Heart right ventricle (tissue), 16 donors: Measurements from ENCODE around the gene RFC3. TPM values are rescaled to one million over a fixed set of nuclear protein-coding genes. Genes with fewer than 3 reads are reported as not detected.
"Not testable (repeated sequence)": the region's sequence is repeated elsewhere in the genome, so short reads cannot be mapped to it uniquely, and the experiment has no call there.

ENCODE experiments used
- ATAC-seq, 8 donors: fragments of 200-7000 bp; cut with Tn5 transposase; one replicate each; pipeline ENCODE4 v1.9.1; 2020; ENCODE audit warnings: mild to moderate bottlenecking in 8 of 8, moderate library complexity in 8 of 8, moderate number of reproducible peaks in 1 of 8
- DNase-seq, 2 donors: peaks; one replicate each; pipeline ENCODE4 v3.0.0-alpha.2; 2020
- H3K27ac ChIP-seq, 10 donors: fragments of 200-600 bp; sonication (generic) in 2 of 10; one replicate each; pipeline versions ENCODE4 v1.5.0 to v1.8.0; 2020 to 2022; ENCODE audit warnings: mild to moderate bottlenecking in 3 of 10
- H3K27me3 ChIP-seq, 7 donors: fragments of 200-600 bp; one replicate each; pipeline ENCODE4 v1.8.0; 2021 to 2022; ENCODE audit warnings: mild to moderate bottlenecking in 2 of 7
- H3K36me3 ChIP-seq, 9 donors: fragments of 200-600 bp; sonication (generic) in 1 of 9; one replicate each; pipeline versions ENCODE4 v1.5.0 to v1.8.0; 2020 to 2022; ENCODE audit warnings: mild to moderate bottlenecking in 2 of 9
- H3K4me1 ChIP-seq, 9 donors: fragments of 200-600 bp; sonication (generic) in 1 of 9; one replicate each; pipeline versions ENCODE4 v1.5.0 to v1.8.0; 2020 to 2022; ENCODE audit warnings: mild to moderate bottlenecking in 4 of 9
- H3K4me3 ChIP-seq, 10 donors: fragments of 200-600 bp; sonication (generic) in 2 of 10; one replicate each; pipeline versions ENCODE4 v1.5.0 to v1.8.0; 2020 to 2022; ENCODE audit warnings: mild to moderate bottlenecking in 7 of 10, moderate library complexity in 2 of 10
- H3K9me3 ChIP-seq, 11 donors: fragments of 200-600 bp in 10 of 11; sonication (generic) in 2 of 11; one replicate each; pipeline versions ENCODE4 v1.5.0 to v1.8.0; 2013 to 2022; ENCODE audit warnings: mild to moderate bottlenecking in 2 of 11, control low read depth in 1 of 11, moderate library complexity in 1 of 11
- CTCF ChIP-seq, 9 donors: fragments of 200-600 bp; sonication (generic) in 2 of 9; IDR thresholded peaks; one replicate each; pipeline versions ENCODE4 v1.5.0 to v1.8.0; 2021 to 2022; ENCODE audit warnings: antibody characterized with exemption in 9 of 9, mild to moderate bottlenecking in 5 of 9, moderate library complexity in 1 of 9
- WGBS, 2 donors: extraction: QIAGEN DNeasy Blood & Tissue Kit; methylation state at CpG; one replicate each; pipeline ENCODE4 v1.1.7; 2013; ENCODE audit warnings: inconsistent platforms in 1 of 2; 5-methylcytosine and 5-hydroxymethylcytosine counted together
- intact Hi-C, 10 donors: fragments of 100-400 bp; cut with DNase I; formaldehyde crosslinking; loops; one replicate each; pipeline versions ENCODE4 v1.11.1 to v1.14.2; 2022
- polyA plus RNA-seq, 2 donors: library from polyadenylated mRNA; stranded (reverse); fragments of 200-250 nt; gene quantifications; one replicate each; pipeline ENCODE4 v1.2.3, GENCODE V29; 2013
- total RNA-seq, 10 donors: library from RNA; stranded (reverse); fragmentation: NEBNext Ultra II Directional in 3 of 10; extraction: Animal tissue kit (Norgen Biotek cat#: 25700) in 3 of 10; gene quantifications; one replicate each; pipeline versions ENCODE4 v1.2.1 to v1.2.4, GENCODE V29; 2021 to 2023
- donor health status: Arrhythmogenic right ventricular cardiomyopathy.
- donor health status: ischemic (EF 13 %, LVEDD 7.1; RV severe dilation, severe dysfunction).
- donor health status: healthy with polysubstance abuse.
- donor health status: DM: no; HTN: yes; CAD: no.
- donor health status: DM: no; HTN: no; CAD: no.
- donor health status: ischemic (EF 25% LVEDD 6.9; RV normal size, moderate dysfunction).
- donor health status: ischemic (EF 25% LVEDD 5.7; RV mildly dilated, moderate dysfunction).
- donor health status: healthy.
- donor health status: DM: yes; HTN: yes; CAD: no.
- donor health status: Ischemic cardiomyopathy.
- donor health status: ischemic (EF 35%, LVEDD 5.7; RV mildly dilated, moderate dysfunction).
- donor health status: nonischemic (EF 11% LVEDD 7.7; RV severe dilation, severe dysfunction).
- donor health status: DM: yes; HTN: yes; CAD: no.
- donor health status: PGD.
- donor health status: ischemic (EF 29% LVEDD 5.4; RV normal size, mild dysfunction).
- donor health status: nonischemic (EF 23%, LVEDD 6.1; RV moderate dilation, normal function).

The RFC3 gene
- total and polyA plus RNA-seq, 12 donors, result 2.5 to 7.0 (median 5.2) TPM

DNA sequence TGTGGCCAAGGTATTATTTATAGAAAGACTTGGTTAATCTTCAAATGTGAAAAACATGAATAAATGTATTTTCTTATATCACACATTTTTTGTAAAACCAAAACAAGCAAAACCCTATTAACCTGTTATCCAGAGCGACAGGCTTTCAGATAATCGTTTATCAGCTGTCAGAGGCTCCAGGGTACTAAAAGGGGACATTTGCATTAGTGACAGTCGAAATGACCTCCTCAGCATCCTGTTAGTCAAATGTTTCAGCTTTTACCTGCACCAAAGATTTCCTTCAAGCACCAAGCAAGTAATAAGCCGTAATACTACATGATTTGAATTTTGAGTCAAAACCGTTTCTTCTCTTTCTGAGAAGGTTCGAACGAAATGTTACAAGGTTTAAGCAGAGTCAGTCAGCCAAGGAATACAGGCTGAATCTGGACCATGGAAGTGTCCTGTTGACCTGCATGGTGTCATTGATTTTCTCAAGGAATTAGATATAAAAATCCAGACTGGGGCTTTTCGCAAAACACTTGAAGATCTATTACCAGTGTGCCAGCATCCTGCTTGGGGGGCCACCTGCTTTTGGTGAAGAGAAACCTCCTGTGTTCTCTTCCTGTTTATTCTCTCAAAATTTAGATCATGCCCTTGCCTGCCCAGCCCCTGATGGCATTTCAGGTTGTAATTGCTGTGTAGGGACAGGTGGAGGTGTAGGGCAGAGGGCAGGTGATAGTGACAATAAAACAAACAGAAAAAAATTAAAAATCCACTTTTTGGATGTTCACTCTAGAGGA, 11.3 kb upstream of the RFC3 start:
- Histone ChIP-seq H3K27me3 (peaks cover 0 to 7% (median 0%) of the 10 kb centered on the region in 7 donors), H3K9me3 (no peaks in the 10 kb centered on the region), H3K36me3 (no peaks in the 10 kb centered on the region), H3K4me3 (no peak overlapping the region), H3K4me1 (no peaks in the 10 kb centered on the region), H3K27ac (no peak overlapping the region)
- intact Hi-C loops, result loop anchor here in 2 of 10 donors (10.0 kb wide), 2 partner anchors 108 to 268 kb away; no protein-coding TSS in a partner anchor
- ATAC-seq (no peak), DNase-seq (no peak)
- no peak for TF ChIP-seq CTCF (IDR thresholded peaks at IDR 0.05)
- WGBS, 2 donors, result 63 to 69% methylated on average over 8 of the region's 8 CpGs

DNA sequence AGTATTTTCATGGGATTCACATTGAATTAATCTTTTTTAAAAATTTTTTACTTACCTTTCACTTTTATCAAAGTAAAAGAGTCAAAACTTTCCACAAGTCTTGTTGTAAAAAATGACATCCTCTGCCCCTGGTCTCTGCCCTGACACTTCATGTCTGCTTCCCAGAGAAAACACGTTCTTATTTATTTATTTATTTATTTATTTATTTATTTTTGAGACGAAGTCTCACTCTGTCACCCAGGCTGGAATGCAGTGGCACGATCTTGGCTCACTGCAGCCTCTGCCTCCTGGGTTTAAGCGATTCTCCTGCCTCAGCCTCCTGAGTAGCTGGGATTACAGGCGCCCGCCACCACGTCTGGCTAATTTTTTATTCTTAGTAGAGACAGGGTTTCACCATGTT, 5.1 kb upstream of the RFC3 start:
- H3K9me3 ChIP-seq, H3K27me3 ChIP-seq, H3K4me3 ChIP-seq, ATAC-seq, intact Hi-C loops, H3K36me3 ChIP-seq, H3K27ac ChIP-seq, H3K4me1 ChIP-seq, DNase-seq: not testable (repeated sequence)
- WGBS, 2 donors, result 86 to 88% methylated on average over 7 of the region's 7 CpGs

GRCh38 chr13:33815011-33815550, 2.9 kb upstream of the RFC3 start:
- intact Hi-C loops, result no loop called here
- Histone ChIP-seq H3K9me3 (no peaks in the 10 kb centered on the region), H3K36me3 (no peaks in the 10 kb centered on the region), H3K4me3 (no peak overlapping the region), H3K4me1 (peaks cover 0 to 18% (median 9%) of the 10 kb centered on the region in 9 donors), H3K27me3 (no peaks in the 10 kb centered on the region), H3K27ac (no peak overlapping the region)
- no peak for TF ChIP-seq CTCF (IDR thresholded peaks at IDR 0.05)
- WGBS, 2 donors, result 78 to 85% methylated on average over 1 of the region's 1 CpG
- ATAC-seq (no peak), DNase-seq (no peak)

DNA sequence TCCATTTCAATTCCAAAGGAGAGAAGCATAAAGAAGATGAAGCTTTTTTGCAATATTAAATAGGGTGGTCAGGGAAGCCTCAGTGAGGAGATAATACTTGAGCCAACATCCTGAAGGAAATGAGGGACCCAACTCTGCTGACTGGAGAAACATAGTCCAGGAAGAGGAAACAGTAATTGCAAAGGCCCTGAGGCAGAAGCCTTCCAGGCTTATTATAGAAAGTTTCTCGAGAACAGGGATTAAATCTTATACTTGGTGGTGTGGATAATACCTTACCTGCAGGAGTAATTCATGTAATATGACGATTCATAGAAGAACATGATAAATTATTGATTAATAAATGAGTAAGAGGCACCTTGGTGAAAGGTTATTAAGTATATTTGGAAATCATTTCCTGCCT, 1.0 kb upstream of the RFC3 start:
- H3K27me3 ChIP-seq, result no peaks in the 10 kb centered on the region
- ATAC-seq (no peak), DNase-seq (no peak)
- intact Hi-C loops, result no loop called here
- peak overlapping the region in 2 of 10 donors; percentile 88 to 89 for H3K4me3 ChIP-seq
- no peak for TF ChIP-seq CTCF (IDR thresholded peaks at IDR 0.05)
- 98 to 99% methylated on average over 2 of the region's 2 CpGs for WGBS, 2 donors
- H3K27ac ChIP-seq, result peak overlapping the region in 1 of 10 donors; percentile 71
- H3K4me1 ChIP-seq, result peaks cover 0 to 18% (median 9%) of the 10 kb centered on the region in 9 donors
- H3K9me3 ChIP-seq, result no peaks in the 10 kb centered on the region
- peaks cover 0 to 11% (median 6%) of the 10 kb centered on the region in 9 donors for H3K36me3 ChIP-seq

- H3K36me3 ChIP-seq, result peaks cover 0 to 15% (median 6%) of the 10 kb centered on the region in 9 donors
- 25 to 27% methylated on average over 5 of the region's 5 CpGs for WGBS, 2 donors
- no peaks in the 10 kb centered on the region for H3K27me3 ChIP-seq
- no peak for TF ChIP-seq CTCF (IDR thresholded peaks at IDR 0.05)
- peak in 5 of 8 donors; percentile 7 to 35 (median 18) for ATAC-seq
- H3K4me1 ChIP-seq, result peaks cover 0 to 18% (median 9%) of the 10 kb centered on the region in 9 donors
- DNase-seq, result no peak
- H3K9me3 ChIP-seq, result no peaks in the 10 kb centered on the region
- H3K4me3 ChIP-seq, result peak overlapping the region; percentile 57 to 93 (median 83)
- peak overlapping the region in 9 of 10 donors; percentile 45 to 82 (median 74) for H3K27ac ChIP-seq
- intact Hi-C loops, result no loop called here
These were observed 442 bp upstream of the RFC3 start for GRCh38 chr13:33817513-33817900.
